ENCODE results near the gene TPST2.
A peak's percentile ranks its signal among the peaks of the same experiment; 100 is the strongest.

TPST2 gene

GRCh38 chr22:26580240-26580962, 9.5 kb downstream of the TPST2 start:
- DNase-seq (ENCODE audit: low read depth in 2 of 2): no peak

- peak in 1 of 2 donors; percentile 41 for DNase-seq (ENCODE audit: low read depth in 2 of 2)
Observed at GRCh38 chr22:26579331-26579886, 10.5 kb downstream of the TPST2 start.

GRCh38 chr22:26577081-26577480, 12.9 kb downstream of the TPST2 start:
- no peak for DNase-seq (ENCODE audit: low read depth in 2 of 2)

GRCh38 chr22:26576026-26576680, 13.8 kb downstream of the TPST2 start:
- no peak for DNase-seq (ENCODE audit: low read depth in 2 of 2)

- DNase-seq (ENCODE audit: low read depth in 2 of 2): no peak
Observed at GRCh38 chr22:26574001-26574723, 15.8 kb downstream of the TPST2 start.

- no peak for DNase-seq (ENCODE audit: low read depth in 2 of 2)
Observed at GRCh38 chr22:26573026-26573662, 16.8 kb downstream of the TPST2 start.

- no peak for DNase-seq (ENCODE audit: low read depth in 2 of 2)
Observed at GRCh38 chr22:26570864-26571525, 18.9 kb downstream of the TPST2 start.

- DNase-seq (ENCODE audit: low read depth in 2 of 2): no peak
Observed at GRCh38 chr22:26570115-26570514, 19.8 kb downstream of the TPST2 start.

- DNase-seq (ENCODE audit: low read depth in 2 of 2): no peak
Observed at GRCh38 chr22:26568207-26568706, 21.7 kb downstream of the TPST2 start.

GRCh38 chr22:26567610-26568009, 22.3 kb downstream of the TPST2 start:
- no peak for DNase-seq (ENCODE audit: low read depth in 2 of 2)

GRCh38 chr22:26566994-26567393, 22.9 kb downstream of the TPST2 start:
- DNase-seq (ENCODE audit: low read depth in 2 of 2): no peak

- DNase-seq (ENCODE audit: low read depth in 2 of 2): no peak
Observed at GRCh38 chr22:26565889-26566288, 24.0 kb downstream of the TPST2 start.

- no peak for DNase-seq (ENCODE audit: low read depth in 2 of 2)
Observed at GRCh38 chr22:26565181-26565580, 24.8 kb downstream of the TPST2 start.

- DNase-seq (ENCODE audit: low read depth in 2 of 2): no peak
Observed at GRCh38 chr22:26564672-26565071, 25.3 kb downstream of the TPST2 start.

GRCh38 chr22:26564181-26564580, 25.8 kb downstream of the TPST2 start:
- no peak for DNase-seq (ENCODE audit: low read depth in 2 of 2)

- no peak for DNase-seq (ENCODE audit: low read depth in 2 of 2)
Observed at GRCh38 chr22:26563022-26563421, 26.9 kb downstream of the TPST2 start.

- no peak for DNase-seq (ENCODE audit: low read depth in 2 of 2)
Observed at GRCh38 chr22:26561756-26562417, 28.0 kb downstream of the TPST2 start.

GRCh38 chr22:26559961-26560575, 29.9 kb downstream of the TPST2 start:
- DNase-seq (ENCODE audit: low read depth in 2 of 2): no peak

- DNase-seq (ENCODE audit: low read depth in 2 of 2): no peak
Observed at GRCh38 chr22:26558248-26558895, 31.6 kb downstream of the TPST2 start.

- DNase-seq (ENCODE audit: low read depth in 2 of 2): no peak
Observed at GRCh38 chr22:26556904-26557303, 33.0 kb downstream of the TPST2 start.
